MM.1S (cell line): ENCODE results near the gene PRRX2.

Source experiments
- CTCF ChIP-seq: fragments of 300-600 bp; sonication (generic); IDR thresholded peaks from 2 replicates; pipeline ENCODE4 v1.5.1; 2016; ENCODE audit warnings: antibody characterized with exemption, low read length, mixed read lengths
- EZH2 ChIP-seq: fragments of 300-600 bp; sonication (generic); optimal IDR thresholded peaks from 2 replicates; pipeline ENCODE3; 2017; ENCODE audit warnings: low read depth, mild to moderate bottlenecking, antibody characterized with exemption, low read length, mixed read lengths
- EZH2phosphoT487 ChIP-seq: fragments of 300-600 bp; sonication (generic); IDR thresholded peaks from 2 replicates; pipeline ENCODE4 v1.6.1; 2018; ENCODE audit warnings: antibody characterized with exemption, low read length

GRCh38 chr9:129633207-129633606 lies 32.2 kb upstream of the PRRX2 start:
- TF ChIP-seq CTCF = no peak
- TF ChIP-seq EZH2 = no peak
- TF ChIP-seq EZH2phosphoT487 = no peak
